Measurements from ENCODE around the gene AEBP1. TPM values are rescaled to one million over a fixed set of nuclear protein-coding genes. Genes with fewer than 3 reads are reported as not detected.

AEBP1 gene
- total RNA-seq, 1 donor from 2014 or later = 422 TPM

- Mint-ChIP-seq H3K4me1 (ENCODE audit: low read depth) (peaks cover 56% of the 10 kb centered on the region), H3K9me3 (ENCODE audit: low read depth) (no peaks in the 10 kb centered on the region), H3K27me3 (ENCODE audit: low read depth) (no peaks in the 10 kb centered on the region), H3K36me3 (ENCODE audit: low read depth) (peaks cover 5% of the 10 kb centered on the region), H3K27ac (ENCODE audit: unreplicated experiment) (peak overlapping the region; percentile 94), H3K4me3 (ENCODE audit: unreplicated experiment) (peak overlapping the region; percentile 84)
- peak; percentile 72 for DNase-seq (ENCODE audit: low spot score)
- peak; percentile 26 for TF ChIP-seq CTCF (IDR thresholded peaks at IDR 0.05)
Observed at GRCh38 chr7:44104860-44105771, 971 bp downstream of the AEBP1 start.

DNA sequence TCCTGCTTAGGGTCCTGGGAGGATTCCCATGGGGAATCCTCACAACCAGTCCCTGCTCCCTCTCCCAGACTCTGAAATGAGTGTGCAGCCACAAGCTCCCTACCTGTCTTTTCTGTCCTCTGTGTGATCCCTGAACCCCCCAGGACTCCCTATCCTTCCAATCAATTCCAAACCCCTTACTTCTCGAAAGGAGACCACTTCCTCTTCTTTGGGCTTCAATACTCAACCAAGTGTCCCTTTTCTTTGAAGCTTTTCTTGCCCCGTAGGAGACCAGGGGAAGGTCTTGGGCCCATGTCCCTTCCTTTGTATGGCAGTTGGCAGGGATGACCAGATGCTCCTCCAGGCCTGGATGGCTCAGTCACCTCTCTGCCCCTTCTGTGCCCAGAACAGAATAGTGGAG lies 1.7 kb downstream of the AEBP1 start:
- Mint-ChIP-seq H3K27me3 (ENCODE audit: low read depth) (no peaks in the 10 kb centered on the region), H3K4me3 (ENCODE audit: unreplicated experiment) (peak overlapping the region; percentile 84), H3K9me3 (ENCODE audit: low read depth) (no peaks in the 10 kb centered on the region), H3K27ac (ENCODE audit: unreplicated experiment) (peak overlapping the region; percentile 94), H3K4me1 (ENCODE audit: low read depth) (peaks cover 52% of the 10 kb centered on the region), H3K36me3 (ENCODE audit: low read depth) (peaks cover 5% of the 10 kb centered on the region)
- peak; percentile 22 for DNase-seq (ENCODE audit: low spot score)
- no peak for TF ChIP-seq CTCF (IDR thresholded peaks at IDR 0.05)

DNA sequence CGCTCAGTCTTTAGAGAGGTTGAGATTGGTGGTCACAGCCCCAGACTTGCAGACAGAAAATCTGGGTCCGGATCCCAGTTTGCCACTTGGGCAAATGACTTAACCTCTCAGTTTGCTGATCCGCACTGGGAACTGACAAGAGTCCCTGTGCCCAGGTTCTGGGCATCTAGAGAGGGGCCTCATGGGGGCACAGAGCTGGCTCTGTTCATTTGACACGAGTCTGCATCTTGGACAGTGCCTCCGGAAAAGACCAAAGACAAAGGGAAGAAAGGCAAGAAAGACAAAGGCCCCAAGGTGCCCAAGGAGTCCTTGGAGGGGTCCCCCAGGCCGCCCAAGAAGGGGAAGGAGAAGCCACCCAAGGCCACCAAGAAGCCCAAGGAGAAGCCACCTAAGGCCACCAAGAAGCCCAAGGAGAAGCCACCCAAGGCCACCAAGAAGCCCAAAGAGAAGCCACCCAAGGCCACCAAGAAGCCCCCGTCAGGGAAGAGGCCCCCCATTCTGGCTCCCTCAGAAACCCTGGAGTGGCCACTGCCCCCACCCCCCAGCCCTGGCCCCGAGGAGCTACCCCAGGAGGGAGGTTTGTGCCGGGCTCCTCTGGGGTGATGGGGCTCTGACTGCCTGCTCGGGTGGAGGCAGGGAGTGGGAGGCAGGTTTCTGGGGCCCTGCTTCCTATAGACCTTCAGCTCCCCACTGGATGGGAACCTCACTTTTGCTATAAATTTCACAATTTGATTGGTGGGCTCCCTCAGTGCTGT lies 2.3 kb downstream of the AEBP1 start:
- no peak for TF ChIP-seq CTCF (IDR thresholded peaks at IDR 0.05)
- Mint-ChIP-seq H3K4me1 (ENCODE audit: low read depth) (peaks cover 45% of the 10 kb centered on the region), H3K9me3 (ENCODE audit: low read depth) (no peaks in the 10 kb centered on the region), H3K27me3 (ENCODE audit: low read depth) (no peaks in the 10 kb centered on the region), H3K27ac (ENCODE audit: unreplicated experiment) (peak overlapping the region; percentile 17), H3K36me3 (ENCODE audit: low read depth) (peaks cover 7% of the 10 kb centered on the region), H3K4me3 (ENCODE audit: unreplicated experiment) (peak overlapping the region; percentile 84)
- peak; percentile 51 for DNase-seq (ENCODE audit: low spot score)

GRCh38 chr7:44107116-44107960 lies 3.2 kb downstream of the AEBP1 start:
- Mint-ChIP-seq H3K27me3 (ENCODE audit: low read depth) (no peaks in the 10 kb centered on the region), H3K9me3 (ENCODE audit: low read depth) (no peaks in the 10 kb centered on the region), H3K36me3 (ENCODE audit: low read depth) (peaks cover 11% of the 10 kb centered on the region), H3K27ac (ENCODE audit: unreplicated experiment) (no peak overlapping the region), H3K4me3 (ENCODE audit: unreplicated experiment) (peak overlapping the region; percentile 40), H3K4me1 (ENCODE audit: low read depth) (peaks cover 37% of the 10 kb centered on the region)
- DNase-seq (ENCODE audit: low spot score) = peak; percentile 85
- TF ChIP-seq CTCF (IDR thresholded peaks at IDR 0.05) = no peak

All from chondrocyte (in vitro differentiated cells).